Common myeloid progenitor, CD34-positive (primary cell): ENCODE measurements around the gene UBE2K.
A peak's percentile ranks its signal among the peaks of the same experiment; 100 is the strongest.
"Not testable (repeated sequence)": the region's sequence is repeated elsewhere in the genome, so short reads cannot be mapped to it uniquely, and the experiment has no call there.

Source experiments
- CTCF ChIA-PET: fragments of 350-600 bp; sonication (Branson Sonifier 250); formaldehyde crosslinking; loops from one replicate; lab custom pipeline; 2021; ENCODE audit warnings: antibody characterized with exemption; lab: Charles Lee
- POLR2A ChIA-PET: fragments of 350-600 bp; sonication (Branson Sonifier 250); formaldehyde crosslinking; loops from one replicate; lab custom pipeline; 2021; ENCODE audit warnings: antibody characterized with exemption; lab: Charles Lee
- DNase-seq, 3 donors: peaks; one replicate each; pipeline versions ENCODE4 v3.0.0 to v3.0.0-alpha.2; 2013
- H3K27ac ChIP-seq, 2 experiments: 1 replicate in 1 of 2; 2 replicates in 1 of 2; pipeline ENCODE4 v1.7.0; 2013; ENCODE audit warnings: inconsistent platforms in 2 of 2, low read length in 2 of 2, mild to moderate bottlenecking in 2 of 2, low read depth in 1 of 2, moderate library complexity in 1 of 2; ENCODE audit not compliant: severe bottlenecking in 2 of 2, insufficient read depth in 1 of 2, poor library complexity in 1 of 2
- H3K27me3 ChIP-seq, 5 experiments: replicated peaks in 2 of 5; 1 replicate in 3 of 5; 2 replicates in 2 of 5; pipeline versions ENCODE4 v1.6.1 to v1.7.0; 2013; ENCODE audit warnings: low read length in 4 of 5, mild to moderate bottlenecking in 2 of 5, moderate library complexity in 2 of 5, inconsistent platforms in 1 of 5; ENCODE audit not compliant: insufficient read depth in 5 of 5, control insufficient read depth in 4 of 5
- H3K36me3 ChIP-seq, 4 experiments: 1 replicate in 2 of 4; 2 replicates in 2 of 4; pipeline versions ENCODE4 v1.6.1 to v1.7.0; 2013; ENCODE audit warnings: low read length in 3 of 4, control low read depth in 1 of 4, mild to moderate bottlenecking in 1 of 4; ENCODE audit not compliant: control insufficient read depth in 4 of 4, insufficient read depth in 4 of 4
- H3K4me1 ChIP-seq, 4 experiments: 1 replicate in 3 of 4; 2 replicates in 1 of 4; pipeline versions ENCODE4 v1.6.1 to v1.7.1; 2013; ENCODE audit warnings: low read length in 3 of 4, mild to moderate bottlenecking in 3 of 4, control low read depth in 1 of 4, inconsistent platforms in 1 of 4, moderate library complexity in 1 of 4; ENCODE audit not compliant: control insufficient read depth in 4 of 4, insufficient read depth in 4 of 4; ENCODE audit errors: control extremely low read depth in 1 of 4
- H3K4me3 ChIP-seq, 7 experiments: 1 replicate in 4 of 7; 2 replicates in 3 of 7; pipeline versions ENCODE4 v1.5.1 to v1.7.0; 2013; ENCODE audit warnings: mild to moderate bottlenecking in 7 of 7, low read length in 6 of 7, moderate library complexity in 6 of 7, inconsistent platforms in 2 of 7, low read depth in 2 of 7, control low read depth in 1 of 7; ENCODE audit not compliant: insufficient read depth in 4 of 7, control insufficient read depth in 1 of 7; ENCODE audit errors: extremely low read depth in 1 of 7
- H3K9me3 ChIP-seq, 5 experiments: 1 replicate in 4 of 5; 2 replicates in 1 of 5; pipeline versions ENCODE4 v1.6.1 to v1.7.1; 2013; ENCODE audit warnings: low read length in 4 of 5, mild to moderate bottlenecking in 2 of 5, inconsistent platforms in 1 of 5, low read depth in 1 of 5, moderate library complexity in 1 of 5; ENCODE audit not compliant: control insufficient read depth in 4 of 5, insufficient read depth in 2 of 5; ENCODE audit errors: control extremely low read depth in 1 of 5
- WGBS: methylation state at CpG from one replicate; pipeline ENCODE4 v1.1.5; 2013; ENCODE audit not compliant: insufficient coverage; 5-methylcytosine and 5-hydroxymethylcytosine counted together

UBE2K gene

DNA sequence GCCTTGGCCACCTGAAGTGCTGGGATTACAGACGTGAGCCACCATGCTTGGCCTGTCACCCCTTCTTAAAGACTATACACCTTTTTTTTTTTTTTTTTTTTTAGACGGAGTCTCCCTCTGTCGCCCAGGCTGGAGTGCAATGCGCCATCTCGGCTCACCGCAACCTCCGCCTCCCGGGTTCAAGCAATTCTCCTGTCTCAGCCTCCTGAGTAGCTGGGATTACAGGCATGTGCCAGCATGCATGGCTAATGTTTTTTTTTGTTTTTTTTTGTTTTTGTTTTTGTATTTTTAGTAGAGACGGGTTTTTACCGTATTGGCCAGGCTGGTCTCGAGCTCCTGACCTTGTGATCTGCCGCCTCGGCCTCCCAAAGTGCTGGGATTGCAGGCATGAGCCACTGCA is 6.9 kb downstream of the UBE2K start:
- H3K4me1 ChIP-seq, result peaks cover 3 to 11% (median 8%) of the 10 kb centered on the region in 4 experiments
- WGBS, result 92% methylated on average over 6 of the region's 13 CpGs
- CTCF ChIA-PET, result interaction anchor here (1.2 kb wide), 1 partner anchor 9 kb away, joined by 4 read pairs; no protein-coding TSS in a partner anchor
- H3K27me3 ChIP-seq, DNase-seq, H3K4me3 ChIP-seq, H3K27ac ChIP-seq, H3K9me3 ChIP-seq: not testable (repeated sequence)
- peaks cover 0 to 13% (median 7%) of the 10 kb centered on the region in 4 experiments for H3K36me3 ChIP-seq
- POLR2A ChIA-PET, result interaction anchor here (0.6 kb wide), 1 partner anchor 193 kb away, joined by 3 read pairs; no protein-coding TSS in a partner anchor

DNA sequence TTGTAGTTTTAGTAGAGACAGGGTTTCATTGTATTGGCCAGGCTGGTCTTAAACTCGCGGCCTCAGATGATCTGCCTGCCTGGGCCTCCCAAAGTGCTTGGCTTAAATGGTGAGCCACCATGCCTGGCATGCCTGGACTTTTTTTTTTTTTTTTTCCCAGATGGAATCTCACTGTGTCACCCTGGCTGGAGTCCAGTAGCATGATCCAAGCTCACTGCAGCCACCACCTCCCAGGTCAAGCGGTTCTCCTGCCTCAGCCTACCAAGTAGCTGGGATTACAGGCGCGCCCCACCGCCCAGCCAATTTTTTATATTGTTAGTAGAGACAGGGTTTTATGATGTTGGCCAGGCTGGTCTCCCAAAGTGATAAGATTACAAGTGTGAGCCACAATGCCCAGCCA is 8.4 kb downstream of the UBE2K start:
- no peaks in the 10 kb centered on the region for H3K9me3 ChIP-seq
- H3K27ac ChIP-seq, result no peak overlapping the region
- ChIA-PET CTCF (no interaction called here), POLR2A (no interaction called here)
- DNase-seq, result no peak
- no peak overlapping the region for H3K4me3 ChIP-seq
- peaks cover 0 to 8% (median 0%) of the 10 kb centered on the region in 4 experiments for H3K4me1 ChIP-seq
- H3K27me3 ChIP-seq, result no peaks in the 10 kb centered on the region
- WGBS, result 100% methylated on average over 5 of the region's 6 CpGs
- H3K36me3 ChIP-seq, result peaks cover 0 to 13% (median 7%) of the 10 kb centered on the region in 4 experiments

DNA sequence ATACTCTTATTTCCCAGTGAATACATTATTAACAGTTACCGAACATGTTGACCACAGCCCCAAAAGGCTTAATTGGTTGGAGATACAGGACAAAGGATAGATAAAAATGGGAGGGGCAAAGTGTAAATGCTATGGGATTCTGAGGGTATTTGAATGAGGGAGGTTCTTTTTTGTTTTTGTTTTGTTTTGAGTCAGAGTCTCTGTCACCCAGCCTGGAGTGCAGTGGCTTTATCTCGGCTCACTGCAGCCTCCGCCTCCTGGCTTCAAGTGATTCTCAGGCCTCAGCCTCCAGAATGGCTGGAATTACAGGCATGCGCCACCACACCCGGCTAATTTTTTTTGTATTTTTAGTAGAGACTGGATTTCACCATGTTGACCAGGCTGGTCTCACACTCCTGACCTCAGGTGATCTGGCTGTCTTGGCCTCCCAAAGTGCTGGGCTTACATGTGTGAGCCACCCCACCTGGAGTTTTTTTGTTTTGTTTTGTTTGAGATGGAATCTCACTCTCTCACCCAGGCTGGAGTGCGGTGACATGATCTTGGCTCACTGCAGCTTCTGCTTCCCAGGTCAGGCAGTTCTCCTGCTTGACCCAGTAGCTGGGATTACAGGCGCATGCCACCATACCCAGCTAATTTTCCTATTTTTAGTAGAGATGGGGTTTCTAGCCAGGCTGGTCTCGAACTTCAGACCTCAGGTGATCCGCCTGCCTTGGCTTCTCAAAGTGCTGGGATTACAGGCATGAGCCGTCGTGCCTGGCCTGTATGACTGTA is 9.0 kb downstream of the UBE2K start:
- peaks cover 2 to 12% (median 7%) of the 10 kb centered on the region in 4 experiments for H3K36me3 ChIP-seq
- H3K4me1 ChIP-seq, result peaks cover 0 to 8% (median 0%) of the 10 kb centered on the region in 4 experiments
- WGBS, result 100% methylated on average over 8 of the region's 11 CpGs
- CTCF ChIA-PET, result interaction anchor here (1.2 kb wide), 1 partner anchor 31 kb away, joined by 3 read pairs; no protein-coding TSS in a partner anchor
- no peak overlapping the region for H3K4me3 ChIP-seq
- no peaks in the 10 kb centered on the region for H3K9me3 ChIP-seq
- no peak overlapping the region for H3K27ac ChIP-seq
- POLR2A ChIA-PET, result interaction anchor here (0.5 to 0.6 kb wide), 2 partner anchors 19 to 632 kb away, joined by 3 read pairs; no protein-coding TSS in a partner anchor
- no peaks in the 10 kb centered on the region for H3K27me3 ChIP-seq
- no peak for DNase-seq

DNA sequence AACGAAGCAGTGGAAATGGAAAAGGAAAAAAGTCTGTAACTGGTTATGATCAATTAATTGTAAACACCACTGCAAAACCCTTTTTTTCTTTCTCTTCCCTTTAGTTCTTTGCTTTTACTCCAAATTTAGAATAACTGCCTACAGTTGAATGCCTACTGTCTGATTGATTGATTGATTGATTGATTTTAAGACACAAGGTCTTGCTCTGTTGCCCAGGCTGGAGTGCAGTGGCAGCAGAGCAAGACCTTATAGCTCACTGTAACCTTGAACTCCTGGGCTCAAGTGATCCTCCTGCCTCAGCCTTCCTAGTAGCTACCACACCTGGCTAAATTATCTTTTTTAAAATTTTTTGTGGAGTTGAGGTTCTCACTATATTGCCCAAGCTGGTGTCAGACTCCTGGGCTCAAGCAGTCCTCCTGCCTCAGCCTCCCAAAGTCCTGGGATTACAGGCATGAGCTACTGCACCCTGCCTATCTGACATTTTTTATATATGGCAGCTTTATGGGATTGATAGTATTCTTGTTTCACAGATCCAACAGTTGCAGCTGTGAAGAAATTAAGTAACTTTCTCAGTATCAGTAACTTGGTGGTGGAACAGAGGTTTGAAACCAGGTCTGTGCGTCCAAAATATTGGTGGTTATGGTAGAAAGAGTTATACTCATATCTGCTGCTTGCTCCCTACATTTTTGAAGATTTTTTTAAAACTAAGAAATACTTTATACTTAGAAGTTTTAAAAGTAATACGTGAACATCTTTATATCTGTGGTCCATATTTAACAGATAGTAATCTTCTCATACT is 12.4 kb downstream of the UBE2K start:
- peak overlapping the region in 1 of 2 experiments; percentile 43 for H3K27ac ChIP-seq
- H3K36me3 ChIP-seq, result peaks cover 0 to 4% (median 3%) of the 10 kb centered on the region in 4 experiments
- DNase-seq, result no peak
- ChIA-PET POLR2A (no interaction called here), CTCF (no interaction called here)
- peaks cover 4 to 19% (median 8%) of the 10 kb centered on the region in 4 experiments for H3K4me1 ChIP-seq
- no CpG with 5 or more reads among the region's 3 CpGs for WGBS
- H3K4me3 ChIP-seq, result no peak overlapping the region
- no peaks in the 10 kb centered on the region for H3K9me3 ChIP-seq
- no peaks in the 10 kb centered on the region for H3K27me3 ChIP-seq

DNA sequence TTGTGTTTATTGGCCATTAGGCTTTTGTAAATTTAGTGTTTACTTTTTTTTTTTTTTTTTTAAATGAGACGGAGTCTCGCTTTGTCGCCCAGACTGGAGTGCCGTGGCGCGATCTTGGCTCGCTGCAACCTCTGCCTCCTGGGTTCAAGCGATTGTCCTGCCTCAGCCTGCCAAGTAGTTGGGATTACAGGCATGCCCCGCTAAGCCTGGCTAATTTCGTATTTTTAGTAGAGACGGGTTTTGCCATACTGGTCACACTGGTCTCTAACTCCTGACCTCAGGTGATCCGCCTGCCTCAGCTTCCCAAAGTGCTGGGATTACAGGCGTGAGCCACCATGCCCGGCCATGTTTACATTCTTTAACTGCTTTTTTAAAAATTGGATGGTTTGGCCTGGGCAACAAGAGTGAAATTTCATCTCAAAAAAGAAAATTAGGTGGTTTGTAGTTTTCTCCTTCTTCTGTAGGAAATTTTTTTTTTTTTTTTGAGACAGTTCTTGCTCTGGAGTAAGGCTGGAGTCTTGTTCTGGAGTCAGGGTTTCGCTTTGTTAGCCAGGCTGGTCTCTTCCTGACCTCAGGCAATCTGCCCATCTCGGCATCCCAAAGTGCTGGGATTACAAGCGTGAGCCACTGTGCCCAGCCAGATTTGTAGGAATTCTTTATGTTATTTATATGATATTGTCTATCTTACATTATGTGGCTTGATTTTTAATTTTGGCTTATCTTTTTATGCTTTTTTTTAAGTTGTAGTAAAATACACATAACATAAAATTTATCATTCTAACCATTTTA is 15.1 kb downstream of the UBE2K start:
- peaks cover 4 to 19% (median 10%) of the 10 kb centered on the region in 4 experiments for H3K4me1 ChIP-seq
- no peak overlapping the region for H3K4me3 ChIP-seq
- 100% methylated on average over 14 of the region's 17 CpGs for WGBS
- POLR2A ChIA-PET, result no interaction called here
- H3K36me3 ChIP-seq, result peaks cover 0 to 4% (median 1%) of the 10 kb centered on the region in 4 experiments
- H3K27me3 ChIP-seq, result no peaks in the 10 kb centered on the region
- no peak overlapping the region for H3K27ac ChIP-seq
- no peaks in the 10 kb centered on the region for H3K9me3 ChIP-seq
- no peak for DNase-seq
- CTCF ChIA-PET, result interaction anchor here (0.8 to 1.0 kb wide), 2 partner anchors 9 to 15 kb away, joined by 3 to 4 read pairs; partner anchors contain the start of gene UBE2K

DNA sequence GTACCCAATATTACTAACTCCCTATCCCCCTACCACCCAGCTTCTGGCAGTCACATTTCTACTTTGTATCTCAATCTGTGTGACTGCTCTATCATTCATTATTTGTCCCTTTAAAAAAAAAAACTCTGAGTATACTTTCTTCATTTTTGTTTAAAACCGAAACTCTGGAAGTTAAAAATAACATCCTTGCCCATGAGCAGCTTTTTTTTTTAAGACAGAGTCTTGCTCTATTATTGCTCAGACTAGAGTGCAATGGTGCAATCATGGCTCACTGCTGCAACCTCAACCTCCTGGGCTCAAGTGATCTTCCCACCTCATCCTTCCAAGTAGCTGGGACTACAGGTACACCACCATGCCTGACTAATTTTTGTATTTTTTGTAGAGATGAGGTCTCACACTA is 15.8 kb downstream of the UBE2K start:
- H3K4me1 ChIP-seq, result peaks cover 6 to 22% (median 13%) of the 10 kb centered on the region in 4 experiments
- peak in 2 of 3 donors; percentile 22 for DNase-seq
- no peaks in the 10 kb centered on the region for H3K27me3 ChIP-seq
- ChIA-PET POLR2A (interaction anchor here (1.0 kb wide), 1 partner anchor 17 kb away, joined by 3 read pairs; no protein-coding TSS in a partner anchor), CTCF (interaction anchor here (0.8 to 1.2 kb wide), 3 partner anchors 10 to 16 kb away, joined by 3 to 4 read pairs (median 3); partner anchors contain the start of gene UBE2K)
- no peak overlapping the region for H3K4me3 ChIP-seq
- peaks cover 0 to 4% (median 1%) of the 10 kb centered on the region in 4 experiments for H3K36me3 ChIP-seq
- H3K9me3 ChIP-seq, result no peaks in the 10 kb centered on the region
- no peak overlapping the region for H3K27ac ChIP-seq
- WGBS, result 10% methylated on average over 1 of the region's 1 CpG
